NT2/D1 (cell line): Measurements from ENCODE around the gene TWSG1.

ENCODE experiments used
- DNase-seq: peaks from one replicate; pipeline ENCODE4 v3.0.0-alpha.2; 2011; ENCODE audit warnings: low read depth, low spot score
- H3K27me3 ChIP-seq: 2 replicates; pipeline ENCODE4 v1.6.0; 2011; ENCODE audit warnings: mild to moderate bottlenecking; ENCODE audit not compliant: insufficient read length, insufficient read depth
- H3K36me3 ChIP-seq: 2 replicates; pipeline ENCODE4 v1.6.1; 2011; ENCODE audit warnings: mild to moderate bottlenecking, low read length, mixed read lengths; ENCODE audit not compliant: insufficient read depth, insufficient read length
- H3K4me1 ChIP-seq: 2 replicates; pipeline ENCODE4 v1.5.1; 2011; ENCODE audit not compliant: insufficient read depth, insufficient read length
- H3K4me3 ChIP-seq: 2 replicates; pipeline ENCODE4 v1.5.1; 2011; ENCODE audit warnings: low read depth; ENCODE audit not compliant: insufficient read length
- H3K9ac ChIP-seq: 2 replicates; pipeline ENCODE4 v1.6.0; 2011; ENCODE audit warnings: low read depth; ENCODE audit not compliant: insufficient read length
- H3K9me3 ChIP-seq: 2 replicates; pipeline ENCODE4 v1.5.1; 2011; ENCODE audit warnings: mild to moderate bottlenecking, low read length; ENCODE audit not compliant: insufficient read depth
- SUZ12 ChIP-seq: IDR thresholded peaks from 2 replicates; pipeline ENCODE4 v1.6.1; 2011; ENCODE audit not compliant: insufficient read length, insufficient read depth; ENCODE audit errors: extremely low read depth
- YY1 ChIP-seq: IDR thresholded peaks from 2 replicates; pipeline ENCODE4 v1.6.1; 2011; ENCODE audit not compliant: insufficient read length, insufficient read depth
- ZNF274 ChIP-seq: IDR thresholded peaks from 2 replicates; pipeline ENCODE4 v1.6.1; 2011; ENCODE audit warnings: mild to moderate bottlenecking, low read depth, low read length

TWSG1 gene

DNA sequence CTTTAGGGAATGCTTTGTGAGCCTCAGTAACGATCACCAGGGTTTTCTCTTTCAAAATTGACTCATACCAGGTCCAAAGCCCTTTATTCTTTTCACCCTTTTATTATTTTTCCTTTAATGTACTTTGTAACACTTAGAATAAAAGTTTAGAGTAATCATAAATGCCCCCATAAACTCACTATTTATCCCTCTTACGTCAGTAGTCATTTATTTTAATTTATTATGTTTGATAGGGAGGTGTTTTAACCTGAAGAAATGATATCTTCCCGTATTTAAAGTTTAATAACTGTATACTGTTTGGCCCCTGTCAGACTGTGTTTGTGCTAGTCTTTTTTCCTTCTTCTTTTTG, 1.1 kb downstream of the TWSG1 start:
- Histone ChIP-seq H3K4me1 (no peaks in the 10 kb centered on the region), H3K36me3 (peaks cover 18% of the 10 kb centered on the region), H3K4me3 (peak overlapping the region; percentile 63), H3K9me3 (no peaks in the 10 kb centered on the region), H3K27me3 (peaks cover 11% of the 10 kb centered on the region), H3K9ac (no peak overlapping the region)
- TF ChIP-seq SUZ12 (no peak), YY1 (no peak), ZNF274 (no peak)
- no peak for DNase-seq

DNA sequence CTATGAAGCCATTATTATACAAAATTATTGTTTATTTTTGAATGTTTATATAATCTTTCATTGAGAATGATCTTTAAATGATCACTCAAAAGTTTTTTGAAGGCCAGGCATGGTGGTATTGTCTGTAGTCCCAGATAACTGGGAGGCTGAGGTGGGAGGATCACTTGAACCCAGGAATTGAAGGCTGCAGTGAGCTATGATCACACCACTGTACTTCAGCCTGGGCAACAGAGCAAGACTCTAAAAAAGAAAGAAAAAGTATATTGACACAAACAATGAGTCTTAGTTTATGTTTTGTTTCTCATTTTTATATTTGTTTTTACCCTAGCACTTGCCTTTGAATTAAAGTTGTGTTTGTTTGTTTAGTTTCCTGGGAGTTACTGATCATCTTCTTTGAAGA, 2.3 kb downstream of the TWSG1 start:
- Histone ChIP-seq H3K4me3 (no peak overlapping the region), H3K9me3 (no peaks in the 10 kb centered on the region), H3K27me3 (peaks cover 11% of the 10 kb centered on the region), H3K9ac (no peak overlapping the region), H3K4me1 (no peaks in the 10 kb centered on the region), H3K36me3 (peaks cover 25% of the 10 kb centered on the region)
- no peak for DNase-seq
- TF ChIP-seq SUZ12 (no peak), YY1 (no peak)

DNA sequence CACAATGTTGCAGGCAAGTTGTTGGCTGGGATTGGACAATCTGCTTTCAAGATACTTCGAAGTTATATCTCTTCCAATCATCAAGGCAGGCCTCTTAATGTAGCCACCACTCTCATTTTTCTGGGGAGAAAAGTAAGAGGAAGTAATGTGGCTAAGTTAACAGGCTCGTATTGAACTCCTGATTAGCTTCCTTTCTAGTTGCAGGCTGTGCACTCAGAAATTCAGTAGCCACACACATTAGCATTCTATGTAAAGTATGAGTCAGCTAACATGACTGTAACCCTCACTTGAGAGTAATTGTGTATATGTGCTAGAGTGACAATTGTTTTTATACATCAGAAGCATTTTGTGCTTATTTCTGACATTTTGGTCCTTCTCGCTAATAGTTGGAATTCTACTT, 3.3 kb downstream of the TWSG1 start:
- Histone ChIP-seq H3K4me3 (no peak overlapping the region), H3K4me1 (no peaks in the 10 kb centered on the region), H3K9ac (no peak overlapping the region), H3K9me3 (no peaks in the 10 kb centered on the region), H3K27me3 (peaks cover 11% of the 10 kb centered on the region), H3K36me3 (peaks cover 25% of the 10 kb centered on the region)
- TF ChIP-seq SUZ12 (no peak), YY1 (no peak), ZNF274 (no peak)
- DNase-seq = no peak

DNA sequence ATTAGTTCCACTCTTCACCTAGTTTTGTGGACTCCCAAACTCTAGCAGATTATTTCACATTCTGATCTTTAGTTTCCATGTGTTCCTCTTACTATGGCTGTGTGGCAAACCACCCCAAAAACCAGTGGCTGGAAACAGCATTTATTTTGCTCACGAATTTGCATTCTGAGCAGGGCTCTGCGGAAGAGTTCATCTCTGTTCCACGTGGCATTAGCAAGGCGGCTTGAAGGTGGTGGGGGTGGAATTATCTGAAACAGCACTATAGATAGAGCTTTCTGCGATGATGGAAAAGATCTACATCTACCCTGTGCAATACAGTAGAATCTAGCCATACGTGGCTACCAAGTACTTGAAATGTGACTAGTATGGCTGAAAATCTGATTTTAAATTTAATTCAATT, 5.9 kb downstream of the TWSG1 start:
- peaks cover 29% of the 10 kb centered on the region for H3K36me3 ChIP-seq
- no peak overlapping the region for H3K9ac ChIP-seq
- no peak overlapping the region for H3K4me3 ChIP-seq
- no peaks in the 10 kb centered on the region for H3K4me1 ChIP-seq
- H3K9me3 ChIP-seq = no peaks in the 10 kb centered on the region
- TF ChIP-seq SUZ12 (no peak), YY1 (no peak), ZNF274 (no peak)
- no peak for DNase-seq
- peaks cover 2% of the 10 kb centered on the region for H3K27me3 ChIP-seq

DNA sequence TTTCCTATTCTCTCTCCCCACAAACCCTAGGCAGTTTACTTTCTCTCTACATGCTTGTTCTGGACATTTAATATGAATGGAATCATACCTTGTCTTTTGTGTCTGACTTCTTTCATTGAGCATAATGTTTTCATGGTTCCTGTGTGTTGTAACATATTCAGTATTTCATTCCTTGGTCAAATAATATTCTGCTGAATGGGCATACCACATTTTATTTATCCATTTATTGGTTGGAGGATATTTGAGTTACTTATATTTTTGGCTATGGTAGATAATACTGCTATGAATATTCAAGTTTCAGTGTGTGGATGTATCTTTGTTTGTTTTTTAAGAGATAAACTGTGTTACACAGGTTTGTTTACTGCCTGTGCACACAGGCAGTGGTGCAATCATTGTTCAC, 9.0 kb downstream of the TWSG1 start:
- no peaks in the 10 kb centered on the region for H3K4me1 ChIP-seq
- H3K36me3 ChIP-seq = peaks cover 19% of the 10 kb centered on the region
- no peak overlapping the region for H3K4me3 ChIP-seq
- no peak for DNase-seq
- no peak overlapping the region for H3K9ac ChIP-seq
- H3K27me3 ChIP-seq = no peaks in the 10 kb centered on the region
- H3K9me3 ChIP-seq = no peaks in the 10 kb centered on the region
- no peak for TF ChIP-seq YY1
- no peak for TF ChIP-seq ZNF274
- TF ChIP-seq SUZ12 = no peak

DNA sequence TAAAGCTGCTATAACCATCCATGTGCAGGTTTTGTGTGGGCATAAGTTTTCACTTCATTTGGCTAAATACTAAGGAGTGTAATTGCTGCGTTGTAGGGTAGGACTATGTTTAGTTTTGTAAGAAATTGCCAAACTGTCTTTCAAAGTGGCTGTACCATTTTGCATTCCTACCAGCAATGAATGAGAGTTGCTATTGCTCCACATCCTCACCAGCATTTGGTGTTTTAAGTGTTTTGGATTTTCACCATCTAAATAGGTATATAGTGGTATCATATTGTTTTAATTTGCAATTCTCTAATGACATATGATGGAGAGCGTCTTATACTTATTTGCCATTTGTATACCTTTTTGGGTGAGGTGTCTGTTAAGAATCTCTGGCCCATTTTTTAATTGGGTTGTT, 12.2 kb downstream of the TWSG1 start:
- Histone ChIP-seq H3K4me1 (no peaks in the 10 kb centered on the region), H3K27me3 (no peaks in the 10 kb centered on the region), H3K9ac (no peak overlapping the region), H3K9me3 (no peaks in the 10 kb centered on the region), H3K4me3 (no peak overlapping the region), H3K36me3 (peaks cover 4% of the 10 kb centered on the region)
- DNase-seq = no peak
- no peak for TF ChIP-seq ZNF274
- TF ChIP-seq SUZ12 = no peak
- TF ChIP-seq YY1 = no peak

DNA sequence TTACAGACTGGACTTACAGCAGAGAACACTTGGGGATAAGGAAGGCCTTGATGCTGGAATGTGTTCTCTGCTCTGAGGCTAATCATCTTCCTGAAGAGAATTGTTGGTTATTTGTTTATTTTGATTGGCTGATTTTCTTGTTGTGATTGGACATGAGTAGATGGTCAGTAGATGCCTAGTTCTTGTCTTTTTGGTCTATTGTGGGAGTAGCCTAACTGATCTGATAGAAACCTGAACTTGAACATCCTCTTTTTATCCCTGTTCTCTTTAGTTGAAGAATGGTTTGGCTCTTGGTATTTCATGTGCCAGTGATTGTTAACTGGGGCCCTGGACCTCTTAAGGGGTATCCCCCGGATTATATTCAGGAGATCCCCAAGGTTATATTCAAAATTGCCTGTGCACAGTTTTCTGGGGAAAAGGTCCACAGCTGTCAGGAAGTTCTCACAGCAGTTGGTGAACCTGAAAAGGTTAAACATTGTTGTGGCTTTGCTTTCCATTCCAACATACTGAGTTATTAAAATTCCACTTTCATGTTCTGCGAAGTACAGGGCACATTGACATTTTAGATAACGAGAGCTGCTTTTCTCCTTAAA, 13.6 kb downstream of the TWSG1 start:
- Histone ChIP-seq H3K4me3 (no peak overlapping the region), H3K9ac (no peak overlapping the region), H3K4me1 (no peaks in the 10 kb centered on the region), H3K27me3 (no peaks in the 10 kb centered on the region), H3K36me3 (peaks cover 4% of the 10 kb centered on the region), H3K9me3 (no peaks in the 10 kb centered on the region)
- no peak for TF ChIP-seq ZNF274
- TF ChIP-seq SUZ12 = no peak
- no peak for TF ChIP-seq YY1
- DNase-seq = no peak
